GM23338 (cell line): ENCODE results near the gene SCN4A. TPM values are rescaled to one million over a fixed set of nuclear protein-coding genes. Genes with fewer than 3 reads are reported as not detected.

Experiments
- ATAC-seq: fragments of 200-7000 bp; cut with Tn5 transposase; 3 replicates; pipeline ENCODE4 v1.9.1; 2020
- DNase-seq: peaks from one replicate; pipeline ENCODE4 v3.0.0-alpha.2; 2015; ENCODE audit warnings: low spot score
- H2AFZ ChIP-seq: fragments of 200-600 bp; sonication (generic); 2 replicates; pipeline ENCODE4 v1.8.0; 2016; ENCODE audit warnings: antibody characterized with exemption, mild to moderate bottlenecking, moderate library complexity
- H3F3A ChIP-seq: fragments of 200-600 bp; sonication (generic); replicated peaks from 2 replicates; pipeline ENCODE4 v1.8.0; 2017; ENCODE audit warnings: antibody characterized with exemption, mixed run types, low read depth
- H3K27ac ChIP-seq: fragments of 200-600 bp; sonication (generic); 2 replicates; pipeline ENCODE4 v1.6.1; 2016; ENCODE audit warnings: low read depth
- H3K27me3 ChIP-seq: fragments of 200-600 bp; sonication (generic); 2 replicates; pipeline ENCODE4 v1.8.0; 2016; ENCODE audit warnings: mild to moderate bottlenecking, mixed run types, moderate library complexity; ENCODE audit not compliant: insufficient read depth
- H3K36me3 ChIP-seq: fragments of 200-600 bp; sonication (generic); 2 replicates; pipeline ENCODE4 v1.8.0; 2016; ENCODE audit warnings: mild to moderate bottlenecking; ENCODE audit not compliant: insufficient read depth
- H3K4me1 ChIP-seq: fragments of 200-600 bp; sonication (generic); 2 replicates; pipeline ENCODE4 v1.8.0; 2016; ENCODE audit warnings: mild to moderate bottlenecking, moderate library complexity; ENCODE audit not compliant: insufficient read depth
- H3K4me2 ChIP-seq: fragments of 200-600 bp; sonication (generic); 2 replicates; pipeline ENCODE4 v1.7.1; 2017; ENCODE audit warnings: mixed run types
- H3K4me3 ChIP-seq: fragments of 200-600 bp; sonication (generic); 2 replicates; pipeline ENCODE4 v1.6.1; 2016; ENCODE audit warnings: mixed run types
- H3K79me2 ChIP-seq: fragments of 200-600 bp; sonication (generic); replicated peaks from 2 replicates; pipeline ENCODE4 v1.8.0; 2017; ENCODE audit warnings: mild to moderate bottlenecking; ENCODE audit not compliant: insufficient read depth
- H3K9me2 ChIP-seq: fragments of 200-600 bp; sonication (generic); 2 replicates; pipeline ENCODE4 v1.8.0; 2017; ENCODE audit not compliant: insufficient read depth
- H4K20me1 ChIP-seq: fragments of 200-600 bp; sonication (generic); replicated peaks from 2 replicates; pipeline ENCODE4 v1.8.0; 2017; ENCODE audit warnings: mild to moderate bottlenecking; ENCODE audit not compliant: insufficient read depth
- H3K27ac Mint-ChIP-seq: 2 replicates; pipeline ENCODE4 v1.8.0; 2020; ENCODE audit warnings: inconsistent platforms, mild to moderate bottlenecking, moderate library complexity, mixed read lengths
- H3K27me3 Mint-ChIP-seq: 3 replicates; pipeline ENCODE4 v1.8.0; 2022; ENCODE audit warnings: low read depth, mild to moderate bottlenecking, moderate library complexity, mixed read lengths, inconsistent platforms; ENCODE audit not compliant: insufficient read depth, poor library complexity
- H3K36me3 Mint-ChIP-seq: 3 replicates; pipeline ENCODE4 v1.8.0; 2021; ENCODE audit warnings: low read depth, mild to moderate bottlenecking, inconsistent platforms, moderate library complexity, mixed read lengths
- H3K4me1 Mint-ChIP-seq: 3 replicates; pipeline ENCODE4 v1.8.0; 2020; ENCODE audit warnings: mild to moderate bottlenecking, inconsistent platforms, mixed read lengths
- H3K4me3 Mint-ChIP-seq: 3 replicates; pipeline ENCODE4 v1.8.0; 2021; ENCODE audit warnings: moderate library complexity, mild to moderate bottlenecking, inconsistent platforms, mixed read lengths
- H3K9me3 Mint-ChIP-seq: 3 replicates; pipeline ENCODE4 v1.8.0; 2020; ENCODE audit warnings: moderate library complexity, mild to moderate bottlenecking, inconsistent platforms, mixed read lengths
- EZH2 ChIP-seq: fragments of 200-600 bp; sonication (generic); IDR thresholded peaks from one replicate; pipeline ENCODE4 v1.8.0; 2017; ENCODE audit warnings: antibody characterized with exemption, mild to moderate bottlenecking, low read depth; ENCODE audit not compliant: unreplicated experiment
- EZH2phosphoT487 ChIP-seq: fragments of 200-600 bp; sonication (generic); IDR thresholded peaks from one replicate; pipeline ENCODE4 v1.8.1; 2018; ENCODE audit warnings: antibody characterized with exemption; ENCODE audit not compliant: unreplicated experiment
- JUNB ChIP-seq: IDR thresholded peaks from one replicate; pipeline ENCODE4 v1.6.1; 2016; ENCODE audit warnings: antibody characterized with exemption; ENCODE audit not compliant: unreplicated experiment
- STAT1 ChIP-seq: IDR thresholded peaks from one replicate; pipeline ENCODE4 v1.6.1; 2016; ENCODE audit warnings: antibody characterized with exemption; ENCODE audit not compliant: unreplicated experiment
- ZNF114 ChIP-seq: fragments of 250-450 bp; sonication (Bioruptor Pico); IDR thresholded peaks from 2 replicates; pipeline ENCODE4 v1.5.0; 2020; ENCODE audit warnings: mild to moderate bottlenecking, moderate library complexity
- ZNF331 ChIP-seq: fragments of 250-450 bp; sonication (Bioruptor Pico); IDR thresholded peaks from 2 replicates; pipeline ENCODE4 v1.5.0; 2020; ENCODE audit warnings: low read depth, mild to moderate bottlenecking, moderate library complexity
- polyA plus RNA-seq: library from polyadenylated mRNA; unstranded; fragments of >200 nt; fragmentation: Nextera tagmentation; extraction: Ambion mirVana; gene quantifications from 2 replicates; pipeline ENCODE4 v1.2.1, GENCODE V29; 2016
- total RNA-seq: library from RNA; depleted of rRNA; stranded (reverse); fragments of >200 nt; shearing (Covaris generic); gene quantifications from 2 replicates; pipeline ENCODE4 v1.2.3, GENCODE V29; 2014
- TF ChIP-seq, protein P1 (sequence below), 2 experiments: fragments of 200-600 bp in 1 of 2; sonication (generic) in 1 of 2; conservative IDR thresholded peaks; 2 replicates each; pipeline versions ENCODE4 v1.5.1 to v1.6.1; 2016 to 2017; ENCODE audit warnings: antibody characterized with exemption in 2 of 2, low read depth in 2 of 2, mild to moderate bottlenecking in 2 of 2, moderate library complexity in 1 of 2
- TF ChIP-seq, protein P2 (sequence below): fragments of 250-450 bp; sonication (Bioruptor Pico); IDR thresholded peaks from 2 replicates; pipeline ENCODE4 v1.5.0; 2020; ENCODE audit warnings: mild to moderate bottlenecking, moderate library complexity

Gene SCN4A
- total and polyA plus RNA-seq, 2 experiments from 2014 or later, result 2.3 to 7.9 TPM

DNA sequence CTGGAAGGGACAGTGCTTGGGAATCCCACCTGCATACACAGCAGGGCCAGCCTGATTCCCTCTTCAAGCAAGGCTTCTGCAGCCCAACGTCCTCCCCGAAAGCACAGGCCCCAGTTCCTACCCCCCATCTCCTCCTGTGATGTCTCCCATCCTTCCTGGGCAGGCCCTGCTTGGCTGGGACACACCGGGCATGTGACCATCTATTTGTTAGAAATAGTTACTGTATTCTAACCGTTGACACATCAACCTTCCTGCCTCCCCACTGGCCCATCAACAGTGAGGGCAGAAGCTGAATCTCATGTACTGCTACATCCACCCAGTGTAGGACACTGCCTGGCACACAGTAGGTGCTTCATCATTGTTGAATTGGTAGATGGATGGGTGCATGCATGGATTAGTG lies 36.1 kb upstream of the SCN4A start:
- H3K27me3 Mint-ChIP-seq, result peaks cover 2% of the 10 kb centered on the region
- Histone ChIP-seq H3K4me3 (no peak overlapping the region), H3K36me3 (no peaks in the 10 kb centered on the region), H3F3A (no peaks in the 10 kb centered on the region), H3K79me2 (no peaks in the 10 kb centered on the region), H3K9me2 (no peaks in the 10 kb centered on the region), H3K4me2 (no peak overlapping the region), H3K27me3 (no peaks in the 10 kb centered on the region), H3K27ac (no peak overlapping the region), H3K4me1 (no peaks in the 10 kb centered on the region), H2AFZ (no peak overlapping the region), H4K20me1 (no peaks in the 10 kb centered on the region)
- no peaks in the 10 kb centered on the region for H3K36me3 Mint-ChIP-seq
- no peak overlapping the region for H3K4me3 Mint-ChIP-seq
- H3K9me3 Mint-ChIP-seq, result no peaks in the 10 kb centered on the region
- no peak for TF ChIP-seq JUNB
- TF ChIP-seq, protein P1, sequence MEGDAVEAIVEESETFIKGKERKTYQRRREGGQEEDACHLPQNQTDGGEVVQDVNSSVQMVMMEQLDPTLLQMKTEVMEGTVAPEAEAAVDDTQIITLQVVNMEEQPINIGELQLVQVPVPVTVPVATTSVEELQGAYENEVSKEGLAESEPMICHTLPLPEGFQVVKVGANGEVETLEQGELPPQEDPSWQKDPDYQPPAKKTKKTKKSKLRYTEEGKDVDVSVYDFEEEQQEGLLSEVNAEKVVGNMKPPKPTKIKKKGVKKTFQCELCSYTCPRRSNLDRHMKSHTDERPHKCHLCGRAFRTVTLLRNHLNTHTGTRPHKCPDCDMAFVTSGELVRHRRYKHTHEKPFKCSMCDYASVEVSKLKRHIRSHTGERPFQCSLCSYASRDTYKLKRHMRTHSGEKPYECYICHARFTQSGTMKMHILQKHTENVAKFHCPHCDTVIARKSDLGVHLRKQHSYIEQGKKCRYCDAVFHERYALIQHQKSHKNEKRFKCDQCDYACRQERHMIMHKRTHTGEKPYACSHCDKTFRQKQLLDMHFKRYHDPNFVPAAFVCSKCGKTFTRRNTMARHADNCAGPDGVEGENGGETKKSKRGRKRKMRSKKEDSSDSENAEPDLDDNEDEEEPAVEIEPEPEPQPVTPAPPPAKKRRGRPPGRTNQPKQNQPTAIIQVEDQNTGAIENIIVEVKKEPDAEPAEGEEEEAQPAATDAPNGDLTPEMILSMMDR (conservative IDR thresholded peaks at IDR 0.05; ENCODE audit: low read depth in 2 of 2), result no peak
- TF ChIP-seq, protein P2, sequence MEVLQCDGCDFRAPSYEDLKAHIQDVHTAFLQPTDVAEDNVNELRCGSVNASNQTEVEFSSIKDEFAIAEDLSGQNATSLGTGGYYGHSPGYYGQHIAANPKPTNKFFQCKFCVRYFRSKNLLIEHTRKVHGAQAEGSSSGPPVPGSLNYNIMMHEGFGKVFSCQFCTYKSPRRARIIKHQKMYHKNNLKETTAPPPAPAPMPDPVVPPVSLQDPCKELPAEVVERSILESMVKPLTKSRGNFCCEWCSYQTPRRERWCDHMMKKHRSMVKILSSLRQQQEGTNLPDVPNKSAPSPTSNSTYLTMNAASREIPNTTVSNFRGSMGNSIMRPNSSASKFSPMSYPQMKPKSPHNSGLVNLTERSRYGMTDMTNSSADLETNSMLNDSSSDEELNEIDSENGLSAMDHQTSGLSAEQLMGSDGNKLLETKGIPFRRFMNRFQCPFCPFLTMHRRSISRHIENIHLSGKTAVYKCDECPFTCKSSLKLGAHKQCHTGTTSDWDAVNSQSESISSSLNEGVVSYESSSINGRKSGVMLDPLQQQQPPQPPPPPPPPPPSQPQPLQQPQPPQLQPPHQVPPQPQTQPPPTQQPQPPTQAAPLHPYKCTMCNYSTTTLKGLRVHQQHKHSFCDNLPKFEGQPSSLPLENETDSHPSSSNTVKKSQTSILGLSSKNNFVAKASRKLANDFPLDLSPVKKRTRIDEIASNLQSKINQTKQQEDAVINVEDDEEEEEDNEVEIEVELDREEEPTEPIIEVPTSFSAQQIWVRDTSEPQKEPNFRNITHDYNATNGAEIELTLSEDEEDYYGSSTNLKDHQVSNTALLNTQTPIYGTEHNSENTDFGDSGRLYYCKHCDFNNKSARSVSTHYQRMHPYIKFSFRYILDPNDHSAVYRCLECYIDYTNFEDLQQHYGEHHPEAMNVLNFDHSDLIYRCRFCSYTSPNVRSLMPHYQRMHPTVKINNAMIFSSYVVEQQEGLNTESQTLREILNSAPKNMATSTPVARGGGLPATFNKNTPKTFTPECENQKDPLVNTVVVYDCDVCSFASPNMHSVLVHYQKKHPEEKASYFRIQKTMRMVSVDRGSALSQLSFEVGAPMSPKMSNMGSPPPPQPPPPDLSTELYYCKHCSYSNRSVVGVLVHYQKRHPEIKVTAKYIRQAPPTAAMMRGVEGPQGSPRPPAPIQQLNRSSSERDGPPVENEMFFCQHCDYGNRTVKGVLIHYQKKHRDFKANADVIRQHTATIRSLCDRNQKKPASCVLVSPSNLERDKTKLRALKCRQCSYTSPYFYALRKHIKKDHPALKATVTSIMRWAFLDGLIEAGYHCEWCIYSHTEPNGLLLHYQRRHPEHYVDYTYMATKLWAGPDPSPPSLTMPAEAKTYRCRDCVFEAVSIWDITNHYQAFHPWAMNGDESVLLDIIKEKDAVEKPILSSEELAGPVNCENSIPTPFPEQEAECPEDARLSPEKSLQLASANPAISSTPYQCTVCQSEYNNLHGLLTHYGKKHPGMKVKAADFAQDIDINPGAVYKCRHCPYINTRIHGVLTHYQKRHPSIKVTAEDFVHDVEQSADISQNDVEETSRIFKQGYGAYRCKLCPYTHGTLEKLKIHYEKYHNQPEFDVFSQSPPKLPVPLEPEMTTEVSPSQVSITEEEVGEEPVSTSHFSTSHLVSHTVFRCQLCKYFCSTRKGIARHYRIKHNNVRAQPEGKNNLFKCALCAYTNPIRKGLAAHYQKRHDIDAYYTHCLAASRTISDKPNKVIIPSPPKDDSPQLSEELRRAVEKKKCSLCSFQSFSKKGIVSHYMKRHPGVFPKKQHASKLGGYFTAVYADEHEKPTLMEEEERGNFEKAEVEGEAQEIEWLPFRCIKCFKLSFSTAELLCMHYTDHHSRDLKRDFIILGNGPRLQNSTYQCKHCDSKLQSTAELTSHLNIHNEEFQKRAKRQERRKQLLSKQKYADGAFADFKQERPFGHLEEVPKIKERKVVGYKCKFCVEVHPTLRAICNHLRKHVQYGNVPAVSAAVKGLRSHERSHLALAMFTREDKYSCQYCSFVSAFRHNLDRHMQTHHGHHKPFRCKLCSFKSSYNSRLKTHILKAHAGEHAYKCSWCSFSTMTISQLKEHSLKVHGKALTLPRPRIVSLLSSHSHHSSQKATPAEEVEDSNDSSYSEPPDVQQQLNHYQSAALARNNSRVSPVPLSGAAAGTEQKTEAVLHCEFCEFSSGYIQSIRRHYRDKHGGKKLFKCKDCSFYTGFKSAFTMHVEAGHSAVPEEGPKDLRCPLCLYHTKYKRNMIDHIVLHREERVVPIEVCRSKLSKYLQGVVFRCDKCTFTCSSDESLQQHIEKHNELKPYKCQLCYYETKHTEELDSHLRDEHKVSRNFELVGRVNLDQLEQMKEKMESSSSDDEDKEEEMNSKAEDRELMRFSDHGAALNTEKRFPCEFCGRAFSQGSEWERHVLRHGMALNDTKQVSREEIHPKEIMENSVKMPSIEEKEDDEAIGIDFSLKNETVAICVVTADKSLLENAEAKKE (CRISPR knock-in tag), result no peak
- no peak for TF ChIP-seq ZNF114 (CRISPR knock-in tag)
- TF ChIP-seq ZNF331, result no peak
- TF ChIP-seq EZH2phosphoT487, result no peak
- TF ChIP-seq EZH2, result no peak
- no peak for TF ChIP-seq STAT1
- ATAC-seq, result no peak
- no peak for DNase-seq
- peaks cover 16% of the 10 kb centered on the region for H3K4me1 Mint-ChIP-seq
- no peak overlapping the region for H3K27ac Mint-ChIP-seq
